GM19035 (cell line): ENCODE measurements around the gene PRKCA.

Experiments used
- ATAC-seq: cut with Tn5 transposase; IDR thresholded peaks from one replicate; pipeline ENCODE4 v1.9.1; 2021; ENCODE audit not compliant: unreplicated experiment

The PRKCA gene

GRCh38 chr17:66783656-66784381, 481.4 kb downstream of the PRKCA start:
- no peak for ATAC-seq

- no peak for ATAC-seq
Observed at GRCh38 chr17:66784621-66785364, 482.4 kb downstream of the PRKCA start.

- no peak for ATAC-seq
Observed at GRCh38 chr17:66786107-66786506, 483.7 kb downstream of the PRKCA start.

GRCh38 chr17:66787914-66788313, 485.5 kb downstream of the PRKCA start:
- no peak for ATAC-seq

GRCh38 chr17:66789093-66789492, 486.7 kb downstream of the PRKCA start:
- no peak for ATAC-seq

- no peak for ATAC-seq
Observed at GRCh38 chr17:66789961-66790437, 487.6 kb downstream of the PRKCA start.

GRCh38 chr17:66790501-66791061, 488.2 kb downstream of the PRKCA start:
- ATAC-seq: no peak

- ATAC-seq: no peak
Observed at GRCh38 chr17:66791347-66791746, 488.9 kb downstream of the PRKCA start.

- no peak for ATAC-seq
Observed at GRCh38 chr17:66793814-66794213, 491.4 kb downstream of the PRKCA start.

- no peak for ATAC-seq
Observed at GRCh38 chr17:66795486-66795885, 493.1 kb downstream of the PRKCA start.

- ATAC-seq: no peak
Observed at GRCh38 chr17:66799849-66800537, 497.6 kb downstream of the PRKCA start.

- no peak for ATAC-seq
Observed at GRCh38 chr17:66803474-66803951, 501.1 kb downstream of the PRKCA start.

GRCh38 chr17:66805567-66805966, 503.2 kb downstream of the PRKCA start:
- no peak for ATAC-seq

GRCh38 chr17:66807182-66807581, 504.8 kb downstream of the PRKCA start:
- no peak for ATAC-seq

- ATAC-seq: no peak
Observed at GRCh38 chr17:66809408-66809807, 507.0 kb downstream of the PRKCA start.

GRCh38 chr17:66810951-66811682, 508.7 kb downstream of the PRKCA start:
- no peak for ATAC-seq

- no peak for ATAC-seq
Observed at GRCh38 chr17:66811683-66812054, 509.3 kb downstream of the PRKCA start.

GRCh38 chr17:66812571-66812970, 510.2 kb downstream of the PRKCA start:
- no peak for ATAC-seq

GRCh38 chr17:66813296-66813695, 510.9 kb downstream of the PRKCA start:
- no peak for ATAC-seq

- no peak for ATAC-seq
Observed at GRCh38 chr17:66814026-66814425, 511.6 kb downstream of the PRKCA start.

- ATAC-seq: no peak
Observed at GRCh38 chr17:66814570-66814969, 512.2 kb downstream of the PRKCA start.
